GM23338 (cell line): ENCODE measurements around the gene NIM1K. TPM values are rescaled to one million over a fixed set of nuclear protein-coding genes. Genes with fewer than 3 reads are reported as not detected.

Experiments
- ATAC-seq: fragments of 200-7000 bp; cut with Tn5 transposase; 3 replicates; pipeline ENCODE4 v1.9.1; 2020
- DNase-seq: peaks from one replicate; pipeline ENCODE4 v3.0.0-alpha.2; 2015; ENCODE audit warnings: low spot score
- H2AFZ ChIP-seq: fragments of 200-600 bp; sonication (generic); 2 replicates; pipeline ENCODE4 v1.8.0; 2016; ENCODE audit warnings: antibody characterized with exemption, mild to moderate bottlenecking, moderate library complexity
- H3F3A ChIP-seq: fragments of 200-600 bp; sonication (generic); replicated peaks from 2 replicates; pipeline ENCODE4 v1.8.0; 2017; ENCODE audit warnings: antibody characterized with exemption, mixed run types, low read depth
- H3K27ac ChIP-seq: fragments of 200-600 bp; sonication (generic); 2 replicates; pipeline ENCODE4 v1.6.1; 2016; ENCODE audit warnings: low read depth
- H3K27me3 ChIP-seq: fragments of 200-600 bp; sonication (generic); 2 replicates; pipeline ENCODE4 v1.8.0; 2016; ENCODE audit warnings: mild to moderate bottlenecking, mixed run types, moderate library complexity; ENCODE audit not compliant: insufficient read depth
- H3K36me3 ChIP-seq: fragments of 200-600 bp; sonication (generic); 2 replicates; pipeline ENCODE4 v1.8.0; 2016; ENCODE audit warnings: mild to moderate bottlenecking; ENCODE audit not compliant: insufficient read depth
- H3K4me1 ChIP-seq: fragments of 200-600 bp; sonication (generic); 2 replicates; pipeline ENCODE4 v1.8.0; 2016; ENCODE audit warnings: mild to moderate bottlenecking, moderate library complexity; ENCODE audit not compliant: insufficient read depth
- H3K4me2 ChIP-seq: fragments of 200-600 bp; sonication (generic); 2 replicates; pipeline ENCODE4 v1.7.1; 2017; ENCODE audit warnings: mixed run types
- H3K4me3 ChIP-seq: fragments of 200-600 bp; sonication (generic); 2 replicates; pipeline ENCODE4 v1.6.1; 2016; ENCODE audit warnings: mixed run types
- H3K79me2 ChIP-seq: fragments of 200-600 bp; sonication (generic); replicated peaks from 2 replicates; pipeline ENCODE4 v1.8.0; 2017; ENCODE audit warnings: mild to moderate bottlenecking; ENCODE audit not compliant: insufficient read depth
- H3K9me2 ChIP-seq: fragments of 200-600 bp; sonication (generic); 2 replicates; pipeline ENCODE4 v1.8.0; 2017; ENCODE audit not compliant: insufficient read depth
- H4K20me1 ChIP-seq: fragments of 200-600 bp; sonication (generic); replicated peaks from 2 replicates; pipeline ENCODE4 v1.8.0; 2017; ENCODE audit warnings: mild to moderate bottlenecking; ENCODE audit not compliant: insufficient read depth
- H3K27ac Mint-ChIP-seq: 2 replicates; pipeline ENCODE4 v1.8.0; 2020; ENCODE audit warnings: inconsistent platforms, mild to moderate bottlenecking, moderate library complexity, mixed read lengths
- H3K27me3 Mint-ChIP-seq: 3 replicates; pipeline ENCODE4 v1.8.0; 2022; ENCODE audit warnings: low read depth, mild to moderate bottlenecking, moderate library complexity, mixed read lengths, inconsistent platforms; ENCODE audit not compliant: insufficient read depth, poor library complexity
- H3K36me3 Mint-ChIP-seq: 3 replicates; pipeline ENCODE4 v1.8.0; 2021; ENCODE audit warnings: low read depth, mild to moderate bottlenecking, inconsistent platforms, moderate library complexity, mixed read lengths
- H3K4me1 Mint-ChIP-seq: 3 replicates; pipeline ENCODE4 v1.8.0; 2020; ENCODE audit warnings: mild to moderate bottlenecking, inconsistent platforms, mixed read lengths
- H3K4me3 Mint-ChIP-seq: 3 replicates; pipeline ENCODE4 v1.8.0; 2021; ENCODE audit warnings: moderate library complexity, mild to moderate bottlenecking, inconsistent platforms, mixed read lengths
- H3K9me3 Mint-ChIP-seq: 3 replicates; pipeline ENCODE4 v1.8.0; 2020; ENCODE audit warnings: moderate library complexity, mild to moderate bottlenecking, inconsistent platforms, mixed read lengths
- CREB1 ChIP-seq: fragments of 250-450 bp; sonication (Bioruptor Pico); IDR thresholded peaks from 2 replicates; pipeline ENCODE4 v1.5.0; 2020; ENCODE audit warnings: low read depth, mild to moderate bottlenecking, moderate library complexity
- EZH2 ChIP-seq: fragments of 200-600 bp; sonication (generic); IDR thresholded peaks from one replicate; pipeline ENCODE4 v1.8.0; 2017; ENCODE audit warnings: antibody characterized with exemption, mild to moderate bottlenecking, low read depth; ENCODE audit not compliant: unreplicated experiment
- EZH2phosphoT487 ChIP-seq: fragments of 200-600 bp; sonication (generic); IDR thresholded peaks from one replicate; pipeline ENCODE4 v1.8.1; 2018; ENCODE audit warnings: antibody characterized with exemption; ENCODE audit not compliant: unreplicated experiment
- JUNB ChIP-seq: IDR thresholded peaks from one replicate; pipeline ENCODE4 v1.6.1; 2016; ENCODE audit warnings: antibody characterized with exemption; ENCODE audit not compliant: unreplicated experiment
- NANOG ChIP-seq: IDR thresholded peaks from 2 replicates; pipeline ENCODE4 v1.6.1; 2016; ENCODE audit warnings: antibody characterized with exemption, borderline replicate concordance
- POLR2AphosphoS5 ChIP-seq: IDR thresholded peaks from 2 replicates; pipeline ENCODE4 v1.6.1; 2016; ENCODE audit warnings: antibody characterized with exemption, low read depth
- STAT1 ChIP-seq: IDR thresholded peaks from one replicate; pipeline ENCODE4 v1.6.1; 2016; ENCODE audit warnings: antibody characterized with exemption; ENCODE audit not compliant: unreplicated experiment
- ZNF114 ChIP-seq: fragments of 250-450 bp; sonication (Bioruptor Pico); IDR thresholded peaks from 2 replicates; pipeline ENCODE4 v1.5.0; 2020; ENCODE audit warnings: mild to moderate bottlenecking, moderate library complexity
- ZNF331 ChIP-seq: fragments of 250-450 bp; sonication (Bioruptor Pico); IDR thresholded peaks from 2 replicates; pipeline ENCODE4 v1.5.0; 2020; ENCODE audit warnings: low read depth, mild to moderate bottlenecking, moderate library complexity
- polyA plus RNA-seq: library from polyadenylated mRNA; unstranded; fragments of >200 nt; fragmentation: Nextera tagmentation; extraction: Ambion mirVana; gene quantifications from 2 replicates; pipeline ENCODE4 v1.2.1, GENCODE V29; 2016
- total RNA-seq: library from RNA; depleted of rRNA; stranded (reverse); fragments of >200 nt; shearing (Covaris generic); gene quantifications from 2 replicates; pipeline ENCODE4 v1.2.3, GENCODE V29; 2014
- TF ChIP-seq, protein P1 (sequence below): IDR thresholded peaks from one replicate; pipeline ENCODE4 v1.6.1; 2018; ENCODE audit warnings: antibody characterized with exemption; ENCODE audit not compliant: unreplicated experiment
- TF ChIP-seq, protein P2 (sequence below): fragments of 250-450 bp; sonication (Bioruptor Pico); IDR thresholded peaks from 2 replicates; pipeline ENCODE4 v1.5.0; 2020; ENCODE audit warnings: mild to moderate bottlenecking, moderate library complexity
- TF ChIP-seq, protein P3 (sequence below), 2 experiments: fragments of 200-600 bp in 1 of 2; sonication (generic) in 1 of 2; conservative IDR thresholded peaks; 2 replicates each; pipeline versions ENCODE4 v1.5.1 to v1.6.1; 2016 to 2017; ENCODE audit warnings: antibody characterized with exemption in 2 of 2, low read depth in 2 of 2, mild to moderate bottlenecking in 2 of 2, moderate library complexity in 1 of 2
- TF ChIP-seq, protein P4 (sequence below): IDR thresholded peaks from 2 replicates; pipeline ENCODE4 v1.6.1; 2016; ENCODE audit warnings: antibody characterized with exemption

The NIM1K gene
- total and polyA plus RNA-seq, 2 experiments from 2014 or later: not detected

DNA sequence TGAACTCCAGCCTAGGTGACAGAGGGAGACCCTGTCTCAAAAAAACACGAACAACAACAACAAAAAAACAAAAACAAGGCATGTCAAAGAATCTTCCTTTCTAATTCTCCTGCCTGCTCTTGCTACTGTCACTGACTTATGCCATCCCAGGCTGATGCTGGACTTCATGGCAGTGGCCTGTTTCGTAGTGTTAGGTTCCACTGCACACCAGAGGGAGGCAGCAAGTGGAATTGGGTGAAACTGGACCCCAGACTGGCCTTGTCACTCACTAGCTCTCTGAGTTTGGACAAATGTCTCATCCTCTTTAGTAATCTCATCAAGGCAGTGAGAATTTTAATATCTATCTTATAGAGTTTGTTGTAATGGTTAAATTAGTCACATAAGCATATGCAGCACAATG, 12.9 kb downstream of the NIM1K start:
- no peaks in the 10 kb centered on the region for H3K27me3 ChIP-seq
- no peak overlapping the region for H3K27ac ChIP-seq
- H3F3A ChIP-seq: no peaks in the 10 kb centered on the region
- no peak overlapping the region for H3K4me3 ChIP-seq
- H3K4me1 ChIP-seq: no peaks in the 10 kb centered on the region
- no peaks in the 10 kb centered on the region for H4K20me1 ChIP-seq
- H3K4me1 Mint-ChIP-seq: peaks cover 10% of the 10 kb centered on the region
- DNase-seq: no peak
- no peaks in the 10 kb centered on the region for H3K79me2 ChIP-seq
- no peaks in the 10 kb centered on the region for H3K9me2 ChIP-seq
- no peaks in the 10 kb centered on the region for H3K36me3 Mint-ChIP-seq
- ATAC-seq: no peak
- TF ChIP-seq, protein P1, sequence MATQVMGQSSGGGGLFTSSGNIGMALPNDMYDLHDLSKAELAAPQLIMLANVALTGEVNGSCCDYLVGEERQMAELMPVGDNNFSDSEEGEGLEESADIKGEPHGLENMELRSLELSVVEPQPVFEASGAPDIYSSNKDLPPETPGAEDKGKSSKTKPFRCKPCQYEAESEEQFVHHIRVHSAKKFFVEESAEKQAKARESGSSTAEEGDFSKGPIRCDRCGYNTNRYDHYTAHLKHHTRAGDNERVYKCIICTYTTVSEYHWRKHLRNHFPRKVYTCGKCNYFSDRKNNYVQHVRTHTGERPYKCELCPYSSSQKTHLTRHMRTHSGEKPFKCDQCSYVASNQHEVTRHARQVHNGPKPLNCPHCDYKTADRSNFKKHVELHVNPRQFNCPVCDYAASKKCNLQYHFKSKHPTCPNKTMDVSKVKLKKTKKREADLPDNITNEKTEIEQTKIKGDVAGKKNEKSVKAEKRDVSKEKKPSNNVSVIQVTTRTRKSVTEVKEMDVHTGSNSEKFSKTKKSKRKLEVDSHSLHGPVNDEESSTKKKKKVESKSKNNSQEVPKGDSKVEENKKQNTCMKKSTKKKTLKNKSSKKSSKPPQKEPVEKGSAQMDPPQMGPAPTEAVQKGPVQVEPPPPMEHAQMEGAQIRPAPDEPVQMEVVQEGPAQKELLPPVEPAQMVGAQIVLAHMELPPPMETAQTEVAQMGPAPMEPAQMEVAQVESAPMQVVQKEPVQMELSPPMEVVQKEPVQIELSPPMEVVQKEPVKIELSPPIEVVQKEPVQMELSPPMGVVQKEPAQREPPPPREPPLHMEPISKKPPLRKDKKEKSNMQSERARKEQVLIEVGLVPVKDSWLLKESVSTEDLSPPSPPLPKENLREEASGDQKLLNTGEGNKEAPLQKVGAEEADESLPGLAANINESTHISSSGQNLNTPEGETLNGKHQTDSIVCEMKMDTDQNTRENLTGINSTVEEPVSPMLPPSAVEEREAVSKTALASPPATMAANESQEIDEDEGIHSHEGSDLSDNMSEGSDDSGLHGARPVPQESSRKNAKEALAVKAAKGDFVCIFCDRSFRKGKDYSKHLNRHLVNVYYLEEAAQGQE: no peak
- TF ChIP-seq JUNB (no peak), CREB1 (no peak), ZNF114 (CRISPR knock-in tag) (no peak), NANOG (no peak), POLR2AphosphoS5 (no peak), STAT1 (no peak), EZH2phosphoT487 (no peak), ZNF331 (CRISPR knock-in tag) (no peak), EZH2 (no peak)
- TF ChIP-seq, protein P2, sequence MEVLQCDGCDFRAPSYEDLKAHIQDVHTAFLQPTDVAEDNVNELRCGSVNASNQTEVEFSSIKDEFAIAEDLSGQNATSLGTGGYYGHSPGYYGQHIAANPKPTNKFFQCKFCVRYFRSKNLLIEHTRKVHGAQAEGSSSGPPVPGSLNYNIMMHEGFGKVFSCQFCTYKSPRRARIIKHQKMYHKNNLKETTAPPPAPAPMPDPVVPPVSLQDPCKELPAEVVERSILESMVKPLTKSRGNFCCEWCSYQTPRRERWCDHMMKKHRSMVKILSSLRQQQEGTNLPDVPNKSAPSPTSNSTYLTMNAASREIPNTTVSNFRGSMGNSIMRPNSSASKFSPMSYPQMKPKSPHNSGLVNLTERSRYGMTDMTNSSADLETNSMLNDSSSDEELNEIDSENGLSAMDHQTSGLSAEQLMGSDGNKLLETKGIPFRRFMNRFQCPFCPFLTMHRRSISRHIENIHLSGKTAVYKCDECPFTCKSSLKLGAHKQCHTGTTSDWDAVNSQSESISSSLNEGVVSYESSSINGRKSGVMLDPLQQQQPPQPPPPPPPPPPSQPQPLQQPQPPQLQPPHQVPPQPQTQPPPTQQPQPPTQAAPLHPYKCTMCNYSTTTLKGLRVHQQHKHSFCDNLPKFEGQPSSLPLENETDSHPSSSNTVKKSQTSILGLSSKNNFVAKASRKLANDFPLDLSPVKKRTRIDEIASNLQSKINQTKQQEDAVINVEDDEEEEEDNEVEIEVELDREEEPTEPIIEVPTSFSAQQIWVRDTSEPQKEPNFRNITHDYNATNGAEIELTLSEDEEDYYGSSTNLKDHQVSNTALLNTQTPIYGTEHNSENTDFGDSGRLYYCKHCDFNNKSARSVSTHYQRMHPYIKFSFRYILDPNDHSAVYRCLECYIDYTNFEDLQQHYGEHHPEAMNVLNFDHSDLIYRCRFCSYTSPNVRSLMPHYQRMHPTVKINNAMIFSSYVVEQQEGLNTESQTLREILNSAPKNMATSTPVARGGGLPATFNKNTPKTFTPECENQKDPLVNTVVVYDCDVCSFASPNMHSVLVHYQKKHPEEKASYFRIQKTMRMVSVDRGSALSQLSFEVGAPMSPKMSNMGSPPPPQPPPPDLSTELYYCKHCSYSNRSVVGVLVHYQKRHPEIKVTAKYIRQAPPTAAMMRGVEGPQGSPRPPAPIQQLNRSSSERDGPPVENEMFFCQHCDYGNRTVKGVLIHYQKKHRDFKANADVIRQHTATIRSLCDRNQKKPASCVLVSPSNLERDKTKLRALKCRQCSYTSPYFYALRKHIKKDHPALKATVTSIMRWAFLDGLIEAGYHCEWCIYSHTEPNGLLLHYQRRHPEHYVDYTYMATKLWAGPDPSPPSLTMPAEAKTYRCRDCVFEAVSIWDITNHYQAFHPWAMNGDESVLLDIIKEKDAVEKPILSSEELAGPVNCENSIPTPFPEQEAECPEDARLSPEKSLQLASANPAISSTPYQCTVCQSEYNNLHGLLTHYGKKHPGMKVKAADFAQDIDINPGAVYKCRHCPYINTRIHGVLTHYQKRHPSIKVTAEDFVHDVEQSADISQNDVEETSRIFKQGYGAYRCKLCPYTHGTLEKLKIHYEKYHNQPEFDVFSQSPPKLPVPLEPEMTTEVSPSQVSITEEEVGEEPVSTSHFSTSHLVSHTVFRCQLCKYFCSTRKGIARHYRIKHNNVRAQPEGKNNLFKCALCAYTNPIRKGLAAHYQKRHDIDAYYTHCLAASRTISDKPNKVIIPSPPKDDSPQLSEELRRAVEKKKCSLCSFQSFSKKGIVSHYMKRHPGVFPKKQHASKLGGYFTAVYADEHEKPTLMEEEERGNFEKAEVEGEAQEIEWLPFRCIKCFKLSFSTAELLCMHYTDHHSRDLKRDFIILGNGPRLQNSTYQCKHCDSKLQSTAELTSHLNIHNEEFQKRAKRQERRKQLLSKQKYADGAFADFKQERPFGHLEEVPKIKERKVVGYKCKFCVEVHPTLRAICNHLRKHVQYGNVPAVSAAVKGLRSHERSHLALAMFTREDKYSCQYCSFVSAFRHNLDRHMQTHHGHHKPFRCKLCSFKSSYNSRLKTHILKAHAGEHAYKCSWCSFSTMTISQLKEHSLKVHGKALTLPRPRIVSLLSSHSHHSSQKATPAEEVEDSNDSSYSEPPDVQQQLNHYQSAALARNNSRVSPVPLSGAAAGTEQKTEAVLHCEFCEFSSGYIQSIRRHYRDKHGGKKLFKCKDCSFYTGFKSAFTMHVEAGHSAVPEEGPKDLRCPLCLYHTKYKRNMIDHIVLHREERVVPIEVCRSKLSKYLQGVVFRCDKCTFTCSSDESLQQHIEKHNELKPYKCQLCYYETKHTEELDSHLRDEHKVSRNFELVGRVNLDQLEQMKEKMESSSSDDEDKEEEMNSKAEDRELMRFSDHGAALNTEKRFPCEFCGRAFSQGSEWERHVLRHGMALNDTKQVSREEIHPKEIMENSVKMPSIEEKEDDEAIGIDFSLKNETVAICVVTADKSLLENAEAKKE (CRISPR knock-in tag): no peak
- TF ChIP-seq, protein P3, sequence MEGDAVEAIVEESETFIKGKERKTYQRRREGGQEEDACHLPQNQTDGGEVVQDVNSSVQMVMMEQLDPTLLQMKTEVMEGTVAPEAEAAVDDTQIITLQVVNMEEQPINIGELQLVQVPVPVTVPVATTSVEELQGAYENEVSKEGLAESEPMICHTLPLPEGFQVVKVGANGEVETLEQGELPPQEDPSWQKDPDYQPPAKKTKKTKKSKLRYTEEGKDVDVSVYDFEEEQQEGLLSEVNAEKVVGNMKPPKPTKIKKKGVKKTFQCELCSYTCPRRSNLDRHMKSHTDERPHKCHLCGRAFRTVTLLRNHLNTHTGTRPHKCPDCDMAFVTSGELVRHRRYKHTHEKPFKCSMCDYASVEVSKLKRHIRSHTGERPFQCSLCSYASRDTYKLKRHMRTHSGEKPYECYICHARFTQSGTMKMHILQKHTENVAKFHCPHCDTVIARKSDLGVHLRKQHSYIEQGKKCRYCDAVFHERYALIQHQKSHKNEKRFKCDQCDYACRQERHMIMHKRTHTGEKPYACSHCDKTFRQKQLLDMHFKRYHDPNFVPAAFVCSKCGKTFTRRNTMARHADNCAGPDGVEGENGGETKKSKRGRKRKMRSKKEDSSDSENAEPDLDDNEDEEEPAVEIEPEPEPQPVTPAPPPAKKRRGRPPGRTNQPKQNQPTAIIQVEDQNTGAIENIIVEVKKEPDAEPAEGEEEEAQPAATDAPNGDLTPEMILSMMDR (conservative IDR thresholded peaks at IDR 0.05; ENCODE audit: low read depth in 2 of 2): no peak
- TF ChIP-seq, protein P4, sequence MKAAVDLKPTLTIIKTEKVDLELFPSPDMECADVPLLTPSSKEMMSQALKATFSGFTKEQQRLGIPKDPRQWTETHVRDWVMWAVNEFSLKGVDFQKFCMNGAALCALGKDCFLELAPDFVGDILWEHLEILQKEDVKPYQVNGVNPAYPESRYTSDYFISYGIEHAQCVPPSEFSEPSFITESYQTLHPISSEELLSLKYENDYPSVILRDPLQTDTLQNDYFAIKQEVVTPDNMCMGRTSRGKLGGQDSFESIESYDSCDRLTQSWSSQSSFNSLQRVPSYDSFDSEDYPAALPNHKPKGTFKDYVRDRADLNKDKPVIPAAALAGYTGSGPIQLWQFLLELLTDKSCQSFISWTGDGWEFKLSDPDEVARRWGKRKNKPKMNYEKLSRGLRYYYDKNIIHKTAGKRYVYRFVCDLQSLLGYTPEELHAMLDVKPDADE: no peak
- H3K27ac Mint-ChIP-seq: no peak overlapping the region
- no peaks in the 10 kb centered on the region for H3K36me3 ChIP-seq
- peaks cover 3% of the 10 kb centered on the region for H3K27me3 Mint-ChIP-seq
- H2AFZ ChIP-seq: no peak overlapping the region
- no peak overlapping the region for H3K4me2 ChIP-seq
- H3K4me3 Mint-ChIP-seq: no peak overlapping the region
- H3K9me3 Mint-ChIP-seq: no peaks in the 10 kb centered on the region
